ENCODE data around the gene KCNQ5. TPM values are rescaled to one million over a fixed set of nuclear protein-coding genes. Genes with fewer than 3 reads are reported as not detected.

Gene KCNQ5
- total and polyA plus RNA-seq, 2 of the 8 experiments (the other 6 are each of a cell fraction or from before 2014, with no cell fraction given), result 0.83 to 1.2 TPM

DNA sequence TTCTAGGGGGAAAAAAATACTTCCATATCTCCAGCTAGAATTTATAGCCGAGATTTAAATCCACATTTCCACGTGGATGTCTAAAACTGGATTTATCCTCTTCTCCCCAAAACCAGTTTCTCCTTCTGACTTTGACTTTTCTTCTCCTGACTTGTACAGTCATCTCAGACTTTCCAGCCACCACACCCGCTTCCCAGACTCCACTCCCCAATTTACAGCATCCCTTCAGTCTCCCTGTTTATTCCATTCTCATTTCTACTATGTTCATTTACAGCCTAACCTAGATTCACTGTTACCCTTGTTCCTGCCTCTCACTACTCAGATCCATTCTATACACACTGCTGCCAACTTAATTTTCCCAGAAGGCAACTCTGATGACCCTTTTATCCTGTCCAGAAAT is 378.6 kb downstream of the KCNQ5 start:
- no peak overlapping the region for H4K5ac ChIP-seq (ENCODE audit: insufficient read length, low read depth, low read length)
- POLR2A ChIA-PET (ENCODE audit: partially characterized antibody), result no interaction called here
- H2AFZ ChIP-seq (ENCODE audit: low read length), result no peak overlapping the region
- no peak overlapping the region for H3K9ac ChIP-seq (replicated peaks in 1 of 4; ENCODE audit: extremely low read depth in 1 of 4, low read depth in 3 of 4, low read length in 3 of 4)
- H3K4me2 ChIP-seq (ENCODE audit: insufficient read depth in 1 of 2, low read depth in 2 of 2, low read length in 2 of 2), result no peak overlapping the region
- H4K8ac ChIP-seq (ENCODE audit: extremely low read depth, insufficient read depth, low read length), result no peak overlapping the region
- FAIRE-seq, result no peak
- no peaks in the 10 kb centered on the region for H3K23me2 ChIP-seq (ENCODE audit: low read depth, low read length)
- no peak overlapping the region for H3K27ac ChIP-seq (ENCODE audit: low read depth, low read length)
- no peak overlapping the region for H3K23ac ChIP-seq (ENCODE audit: insufficient read length)
- H3K18ac ChIP-seq (ENCODE audit: extremely low read depth, low read length), result no peak overlapping the region
- no peak overlapping the region for H2BK20ac ChIP-seq (ENCODE audit: low read length)
- CTCF ChIA-PET (ENCODE audit: partially characterized antibody), result no interaction called here
- H3K4me1 ChIP-seq (replicated peaks in 1 of 4; ENCODE audit: control insufficient read depth in 3 of 4, insufficient read depth in 4 of 4, low read length in 3 of 4), result no peaks in the 10 kb centered on the region
- H3K56ac ChIP-seq (replicated peaks; ENCODE audit: insufficient read length, low read depth, low read length), result no peak overlapping the region
- no peak overlapping the region for H2AK5ac ChIP-seq (ENCODE audit: low read depth, low read length)
- no peak overlapping the region for H3K4ac ChIP-seq (replicated peaks; ENCODE audit: insufficient read length, low read depth, low read length)
- no peaks in the 10 kb centered on the region for H3K9me3 ChIP-seq (ENCODE audit: insufficient read depth in 2 of 2, low read depth in 1 of 2, low read length in 1 of 2)
- no peaks in the 10 kb centered on the region for H3K27me3 ChIP-seq (replicated peaks in 1 of 4; ENCODE audit: control insufficient read depth in 3 of 4, extremely low read depth in 1 of 4, insufficient read depth in 3 of 4, low read length in 3 of 4)
- H2BK5ac ChIP-seq (ENCODE audit: low read depth, low read length), result no peak overlapping the region
- H3K79me1 ChIP-seq (ENCODE audit: low read depth, low read length), result no peaks in the 10 kb centered on the region
- H3K4me3 ChIP-seq (ENCODE audit: extremely low read depth in 1 of 4, insufficient read depth in 2 of 4, low read depth in 3 of 4, low read length in 4 of 4), result no peak overlapping the region
- H2BK15ac ChIP-seq (ENCODE audit: low read length), result no peak overlapping the region
- H3K14ac ChIP-seq (ENCODE audit: insufficient read length), result no peak overlapping the region
- WGBS, 2 experiments (ENCODE audit: extremely low coverage in 1 of 2, insufficient coverage in 1 of 2, insufficient read length in 1 of 2, insufficient replicate concordance in 2 of 2, low coverage in 1 of 2, low lambda C conversion rate in 2 of 2, missing lambda C conversion rate in 1 of 2), result 82% methylated on average over 3 of the region's 3 CpGs; no CpG with 5 or more reads in 1 of the 2 experiments
- H3K79me2 ChIP-seq (ENCODE audit: control insufficient read depth in 1 of 2, insufficient read depth in 2 of 2, low read length in 2 of 2), result no peaks in the 10 kb centered on the region
- no peaks in the 10 kb centered on the region for H4K20me1 ChIP-seq (replicated peaks in 1 of 2; ENCODE audit: control insufficient read depth in 1 of 2, insufficient read depth in 2 of 2, low read length in 2 of 2)
- no peaks in the 10 kb centered on the region for H3K36me3 ChIP-seq (ENCODE audit: control insufficient read depth in 2 of 4, insufficient read depth in 4 of 4, low read length in 3 of 4)
- no peak for DNase-seq (ENCODE audit: low read depth in 1 of 2, low spot score in 2 of 2)
- no peak overlapping the region for H4K91ac ChIP-seq (replicated peaks; ENCODE audit: insufficient read length, low read length)
- H2BK120ac ChIP-seq (replicated peaks; ENCODE audit: low read depth, low read length), result no peak overlapping the region
- H2BK12ac ChIP-seq (ENCODE audit: low read depth, low read length), result no peak overlapping the region
- TF ChIP-seq EGR1 (IDR thresholded peaks at IDR 0.05; ENCODE audit: borderline replicate concordance, low read depth, low read length) (no peak), TEAD4 (IDR thresholded peaks at IDR 0.05; ENCODE audit: low read depth, low read length) (no peak), SP4 (IDR thresholded peaks at IDR 0.05; ENCODE audit: low read length) (no peak), NANOG (IDR thresholded peaks at IDR 0.05; ENCODE audit: insufficient read depth, low read depth, low read length, poor library complexity, severe bottlenecking) (no peak), MAFK (IDR thresholded peaks at IDR 0.05; ENCODE audit: low read depth, low read length) (no peak), SAP30 (IDR thresholded peaks at IDR 0.05; ENCODE audit: insufficient read depth, insufficient replicate concordance, low read length) (no peak), EZH2 (IDR thresholded peaks at IDR 0.05; ENCODE audit: low read depth, low read length, severe bottlenecking) (no peak), ZNF274 (IDR thresholded peaks at IDR 0.05; ENCODE audit: borderline replicate concordance, extremely low read depth, low read length) (no peak), ASH2L (IDR thresholded peaks at IDR 0.05; ENCODE audit: low read length) (no peak), CBX8 (IDR thresholded peaks at IDR 0.05; ENCODE audit: borderline replicate concordance, low read depth, low read length) (no peak), SIX5 (IDR thresholded peaks at IDR 0.05; ENCODE audit: low read depth, low read length) (no peak), CHD2 (IDR thresholded peaks at IDR 0.05; ENCODE audit: low read length) (no peak), CREB1 (IDR thresholded peaks at IDR 0.05) (no peak)
- TF ChIP-seq, protein P1, sequence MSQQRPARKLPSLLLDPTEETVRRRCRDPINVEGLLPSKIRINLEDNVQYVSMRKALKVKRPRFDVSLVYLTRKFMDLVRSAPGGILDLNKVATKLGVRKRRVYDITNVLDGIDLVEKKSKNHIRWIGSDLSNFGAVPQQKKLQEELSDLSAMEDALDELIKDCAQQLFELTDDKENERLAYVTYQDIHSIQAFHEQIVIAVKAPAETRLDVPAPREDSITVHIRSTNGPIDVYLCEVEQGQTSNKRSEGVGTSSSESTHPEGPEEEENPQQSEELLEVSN (IDR thresholded peaks at IDR 0.05), result no peak
- TF ChIP-seq, protein P2, sequence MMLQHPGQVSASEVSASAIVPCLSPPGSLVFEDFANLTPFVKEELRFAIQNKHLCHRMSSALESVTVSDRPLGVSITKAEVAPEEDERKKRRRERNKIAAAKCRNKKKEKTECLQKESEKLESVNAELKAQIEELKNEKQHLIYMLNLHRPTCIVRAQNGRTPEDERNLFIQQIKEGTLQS (IDR thresholded peaks at IDR 0.05; ENCODE audit: insufficient read depth, low read depth, low read length), result no peak

Data from H1 (cell line).